ENCODE data around the gene CCDC27.

Gene CCDC27

DNA sequence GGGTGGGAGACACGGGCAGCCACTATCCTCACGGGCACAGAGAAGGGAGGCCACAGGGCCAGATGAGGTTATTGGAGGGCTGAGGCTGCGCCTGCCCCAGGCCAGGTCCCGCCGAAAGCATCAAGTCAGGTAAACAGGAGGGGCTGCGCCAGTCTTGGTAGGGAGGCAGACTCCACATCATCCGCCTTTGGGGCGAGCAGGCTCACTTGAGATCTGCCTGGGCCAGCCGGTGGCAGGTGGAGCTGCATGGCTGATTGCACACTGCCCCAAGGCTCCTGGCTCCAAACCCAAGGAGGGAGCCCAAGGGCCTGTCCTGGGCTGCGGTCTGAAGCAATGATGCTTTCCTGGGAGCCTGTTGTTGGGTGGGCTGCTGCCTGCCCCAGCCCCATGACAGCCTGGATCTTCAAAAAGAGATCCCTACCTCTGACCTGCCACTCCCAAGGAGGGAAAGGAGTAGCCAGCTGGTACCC, 24.9 kb downstream of the CCDC27 start:
- DNase-seq (ENCODE audit: low spot score): no peak

GRCh38 chr1:3777647-3778589, 25.7 kb downstream of the CCDC27 start:
- DNase-seq (ENCODE audit: low spot score): no peak

- no peak for DNase-seq (ENCODE audit: low spot score)
These were observed 26.5 kb downstream of the CCDC27 start for GRCh38 chr1:3778590-3779264.

DNA sequence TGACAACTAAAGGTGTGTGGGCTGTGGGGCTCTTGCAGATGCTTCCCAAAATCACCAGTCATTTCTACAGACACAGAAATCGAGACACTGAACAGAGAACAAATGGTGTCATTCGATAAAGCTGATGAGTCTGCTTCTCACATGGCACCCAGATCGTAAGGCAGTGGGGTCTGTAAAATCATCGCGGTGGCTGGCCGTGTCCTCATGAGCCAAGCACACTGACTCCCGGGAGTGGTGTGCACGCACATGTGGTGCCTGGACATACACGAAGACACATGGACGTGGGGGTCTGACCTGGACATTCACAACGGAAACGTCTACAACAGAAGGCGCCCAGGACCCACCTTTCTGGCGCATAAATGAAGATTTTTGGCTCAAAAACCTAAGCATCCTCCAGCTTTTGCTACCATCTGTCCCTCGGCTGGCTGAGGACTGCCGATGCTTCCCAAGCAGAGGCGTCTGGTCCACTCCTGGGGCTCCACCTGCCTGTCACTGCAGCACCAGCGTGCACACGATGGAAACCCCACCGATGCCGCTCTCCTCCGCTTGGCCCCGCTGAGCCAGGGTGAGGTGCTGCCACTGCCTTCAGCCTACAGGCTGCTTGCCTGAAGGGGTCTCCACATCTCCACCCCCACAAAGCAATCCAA, 27.1 kb downstream of the CCDC27 start:
- no peak for DNase-seq (ENCODE audit: low spot score)

GRCh38 chr1:3779912-3780416, 27.7 kb downstream of the CCDC27 start:
- no peak for DNase-seq (ENCODE audit: low spot score)

- DNase-seq (ENCODE audit: low spot score): no peak
These were observed 28.7 kb downstream of the CCDC27 start for GRCh38 chr1:3780901-3781300.

DNA sequence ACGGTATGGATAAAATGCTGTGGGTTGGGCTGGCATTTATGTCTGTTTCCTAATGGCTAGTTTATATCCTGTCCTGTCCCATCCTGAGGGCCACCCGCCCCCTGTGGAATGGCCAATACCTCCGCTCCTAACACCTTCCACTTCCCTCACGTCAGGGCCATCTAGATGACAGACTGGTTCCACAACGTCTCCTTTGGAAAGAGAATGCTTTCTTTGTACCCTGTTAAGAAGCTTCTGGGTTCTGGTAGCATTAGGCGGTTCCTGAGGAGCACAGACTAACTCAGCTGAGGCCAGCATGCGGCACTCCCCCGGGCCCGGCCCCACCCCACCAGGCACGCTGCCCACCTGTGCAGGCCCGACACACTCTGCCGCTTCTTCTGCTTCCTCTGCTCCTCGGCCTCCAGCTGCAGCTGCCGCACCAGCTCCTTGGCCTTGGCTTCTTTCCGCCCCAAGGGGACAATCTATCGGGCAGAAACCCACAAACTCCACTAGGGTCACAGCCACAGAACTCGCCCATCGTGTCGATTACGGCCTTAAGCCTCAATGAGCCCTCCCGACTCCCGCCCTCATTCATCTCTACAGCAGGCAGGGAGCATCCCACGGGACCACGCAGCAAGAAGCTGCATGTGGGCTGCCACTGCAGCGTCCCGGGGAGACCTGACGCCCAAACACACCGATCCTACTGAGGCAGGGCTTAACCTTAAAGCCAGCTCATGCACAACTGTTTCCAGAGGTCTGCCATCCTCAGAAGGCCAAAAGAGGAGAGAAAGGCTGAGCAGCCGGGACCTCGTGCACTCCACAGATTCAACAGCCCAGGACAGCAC, 31.6 kb downstream of the CCDC27 start:
- DNase-seq (ENCODE audit: low spot score): no peak

DNA sequence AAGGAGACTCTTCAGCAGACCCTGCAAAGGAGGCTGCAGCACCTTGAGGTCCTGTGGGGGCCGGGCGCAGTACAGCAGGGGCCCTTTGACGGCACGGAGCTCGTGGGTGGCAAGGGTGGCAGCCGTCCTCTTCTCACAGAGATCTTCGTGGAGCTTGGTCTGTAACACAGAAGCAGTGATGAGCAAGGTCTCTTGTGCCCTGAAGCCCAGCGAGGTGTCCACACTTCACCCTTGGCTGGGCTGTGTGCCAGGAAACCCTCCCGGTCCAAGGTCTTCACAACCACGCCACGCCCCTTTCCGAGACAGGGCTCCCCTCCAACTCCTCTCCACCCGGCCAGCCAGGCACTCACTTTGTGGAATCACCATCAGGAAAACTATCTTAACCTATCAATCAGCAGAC, 32.8 kb downstream of the CCDC27 start:
- DNase-seq (ENCODE audit: low spot score): no peak

DNA sequence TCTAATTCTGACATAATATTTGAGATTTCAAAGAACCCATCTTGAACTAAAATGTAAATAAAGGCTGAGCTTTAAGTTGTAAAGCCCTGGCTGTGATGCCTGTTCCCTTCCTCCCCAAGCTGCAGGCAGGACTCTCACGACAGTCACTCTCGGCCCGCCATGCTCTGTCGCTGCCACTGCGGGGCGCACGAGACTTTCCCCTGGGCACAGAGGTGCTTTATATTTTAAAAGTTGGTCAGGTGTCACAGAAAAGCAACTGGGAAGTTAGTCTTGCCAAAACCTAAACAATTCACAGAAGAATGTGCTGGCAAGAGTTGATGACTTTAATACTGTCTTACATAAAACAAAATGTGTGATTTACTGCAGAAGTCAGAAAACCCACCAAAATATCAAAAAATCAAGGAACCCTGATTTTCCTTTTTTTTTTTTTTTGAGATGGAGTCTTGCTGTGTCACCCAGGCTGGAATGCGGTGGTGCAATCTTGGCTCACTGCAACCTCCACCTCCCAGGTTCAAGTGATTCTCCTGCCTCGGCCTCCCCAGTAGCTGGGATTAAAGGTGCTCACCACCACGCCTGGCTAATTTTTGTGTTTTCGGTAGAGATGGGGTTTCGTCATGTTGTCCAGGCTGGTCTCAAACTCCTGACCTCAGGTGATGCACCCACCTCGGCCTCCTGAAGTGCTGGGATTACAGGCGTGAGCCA, 33.4 kb downstream of the CCDC27 start:
- DNase-seq (ENCODE audit: low spot score): no peak

DNA sequence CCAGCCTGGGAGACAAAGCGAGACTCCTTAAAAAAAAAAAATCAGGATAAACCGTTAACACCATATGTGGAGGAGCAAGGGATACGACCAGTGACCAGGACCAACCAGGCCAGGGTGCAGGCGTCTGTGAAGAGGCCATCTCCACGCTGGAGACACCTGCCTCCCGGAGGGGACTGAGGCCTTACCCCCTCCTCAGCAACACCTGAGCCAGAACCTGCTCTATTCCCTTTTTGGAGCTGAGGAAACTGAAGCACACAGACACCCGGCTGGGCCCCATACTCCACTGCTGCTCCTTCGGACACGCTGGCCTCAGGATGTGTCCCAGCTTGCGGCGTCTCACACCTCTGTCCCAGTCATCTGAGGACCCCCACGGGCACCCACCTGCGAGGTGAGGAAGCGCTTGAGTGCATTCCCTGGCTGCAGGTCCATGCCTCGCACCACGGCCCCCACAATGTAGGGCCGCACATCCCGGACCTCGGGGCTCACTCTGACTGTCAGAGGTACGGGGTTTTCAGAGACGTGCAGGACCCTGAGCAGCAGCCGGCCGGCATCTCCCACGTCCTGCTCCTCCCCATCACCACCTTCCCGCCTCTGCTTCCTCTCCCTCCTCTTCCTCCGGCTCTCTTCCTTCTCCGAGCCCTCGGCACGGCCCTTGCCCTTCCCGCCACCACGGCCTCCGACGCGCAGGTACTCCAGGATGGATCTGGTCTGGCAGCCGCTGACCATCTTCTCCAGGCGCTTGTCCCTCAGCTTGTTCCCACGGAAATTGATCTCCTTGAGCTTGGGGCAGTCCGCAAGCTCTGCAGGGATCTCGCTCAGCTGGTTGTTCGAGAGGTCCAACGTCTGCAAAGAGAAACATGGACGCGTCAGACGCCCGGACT, 34.5 kb downstream of the CCDC27 start:
- DNase-seq (ENCODE audit: low spot score): no peak

DNA sequence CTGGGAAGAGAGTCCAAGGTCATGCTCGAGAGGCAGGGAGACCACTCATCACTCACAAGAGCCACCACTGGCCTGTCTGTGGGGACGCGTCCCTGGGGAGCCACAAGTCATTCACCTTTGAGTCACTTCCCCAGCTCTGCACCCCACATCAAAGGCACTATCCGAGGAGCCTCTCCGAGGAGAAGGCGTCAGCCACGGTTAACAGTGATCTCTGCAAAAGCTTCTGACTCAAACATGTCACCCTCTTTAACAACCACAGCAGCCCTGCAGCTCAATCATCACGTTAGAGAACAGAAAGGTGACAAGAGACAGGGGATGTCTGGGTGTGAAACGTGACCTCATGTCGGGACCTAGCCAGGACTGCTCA, 35.1 kb downstream of the CCDC27 start:
- DNase-seq (ENCODE audit: low spot score): no peak

DNA sequence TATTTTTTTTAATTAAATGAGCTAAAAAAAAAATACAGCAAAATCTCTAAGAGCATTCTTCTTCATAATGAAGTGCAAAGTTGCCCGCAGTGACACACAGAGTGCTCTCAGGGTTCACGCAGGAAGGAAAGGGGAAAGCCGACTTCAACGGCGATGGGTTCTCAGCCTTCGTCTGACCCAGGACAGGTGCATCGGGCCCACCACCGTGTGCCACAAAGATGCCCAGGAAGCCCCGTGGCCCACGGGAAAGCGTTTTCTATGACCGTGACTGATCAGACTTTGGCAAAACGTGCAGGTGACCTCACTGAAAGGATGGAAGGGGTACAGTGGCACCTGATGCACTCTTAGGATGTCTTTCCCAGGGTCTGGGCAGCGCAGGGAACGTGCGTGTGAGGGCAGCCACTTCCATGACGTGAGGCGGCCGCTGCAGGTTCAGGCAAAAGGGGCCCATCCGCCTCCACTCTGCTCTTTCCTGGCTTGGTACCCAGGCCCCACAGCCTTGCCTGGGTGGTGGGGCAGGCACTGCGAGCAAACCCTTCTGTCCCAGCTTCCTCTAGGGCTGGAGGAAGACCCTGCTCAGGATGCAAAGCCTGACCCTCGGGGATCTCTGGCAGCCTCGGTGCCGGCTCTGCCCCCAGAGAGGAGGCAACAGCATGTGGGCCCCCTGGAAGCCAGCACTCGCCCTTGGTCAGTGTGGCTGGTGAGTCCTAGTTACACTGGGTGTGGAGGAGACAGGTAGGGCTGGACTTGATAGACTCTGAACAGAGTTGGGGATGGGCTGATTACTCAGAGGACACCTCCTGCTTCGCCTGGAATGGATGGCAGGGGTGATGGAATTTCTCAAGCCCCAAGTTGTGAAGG, 35.7 kb downstream of the CCDC27 start:
- no peak for DNase-seq (ENCODE audit: low spot score)

- no peak for DNase-seq (ENCODE audit: low spot score)
These were observed 36.6 kb downstream of the CCDC27 start for GRCh38 chr1:3788756-3789420.

GRCh38 chr1:3789421-3790300, 37.4 kb downstream of the CCDC27 start:
- no peak for DNase-seq (ENCODE audit: low spot score)

GRCh38 chr1:3790500-3790923, 38.3 kb downstream of the CCDC27 start:
- DNase-seq (ENCODE audit: low spot score): no peak

GRCh38 chr1:3790952-3791351, 38.7 kb downstream of the CCDC27 start:
- no peak for DNase-seq (ENCODE audit: low spot score)

DNA sequence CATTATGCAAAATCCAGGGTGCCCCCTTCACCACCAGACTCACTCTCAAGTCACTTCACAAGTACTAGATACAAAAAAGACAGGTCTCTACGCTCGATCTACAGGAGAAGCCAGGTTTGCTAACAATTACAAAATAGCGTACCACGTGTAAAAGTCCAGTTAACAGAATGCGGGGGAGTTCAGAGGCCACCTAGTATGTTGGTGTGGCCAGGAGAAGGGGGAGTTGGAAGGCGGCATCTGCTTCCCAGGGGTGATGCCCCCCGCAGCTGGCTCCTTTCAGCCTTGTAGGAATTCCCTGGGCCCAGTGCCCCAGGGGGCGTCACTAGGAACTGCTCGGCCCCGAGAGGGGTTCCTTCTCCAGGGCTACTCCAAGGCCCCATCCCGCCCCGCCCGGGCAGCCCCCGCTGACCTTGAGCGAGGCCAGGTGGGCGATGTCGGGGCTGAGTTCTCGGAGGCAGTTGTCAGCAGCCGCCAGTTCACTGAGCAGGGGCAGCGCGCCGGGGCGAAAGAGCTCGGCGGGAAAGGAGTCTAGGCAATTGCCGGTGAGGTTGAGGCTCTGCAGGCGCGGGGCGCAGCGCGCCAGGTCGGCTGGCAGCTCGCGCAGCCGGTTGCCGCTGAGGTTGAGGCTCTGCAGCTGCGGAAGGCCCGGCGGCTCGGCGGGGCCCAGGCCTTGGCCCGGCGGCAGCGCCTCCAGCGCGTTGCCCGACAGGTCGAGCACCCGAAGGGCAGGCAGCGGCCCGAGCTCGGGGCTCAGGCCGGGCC, 43.4 kb downstream of the CCDC27 start:
- no peak for DNase-seq (ENCODE audit: low spot score)

Data from putamen (tissue), 1 donor.